Measurements from ENCODE around the gene PNPT1. TPM values are rescaled to one million over a fixed set of nuclear protein-coding genes. Genes with fewer than 3 reads are reported as not detected.
"Not testable (repeated sequence)": the region's sequence is repeated elsewhere in the genome, so short reads cannot be mapped to it uniquely, and the experiment has no call there.

PNPT1 gene
- 10 to 100 TPM; 11.5 to 34.0 TPM for total RNA-seq

DNA sequence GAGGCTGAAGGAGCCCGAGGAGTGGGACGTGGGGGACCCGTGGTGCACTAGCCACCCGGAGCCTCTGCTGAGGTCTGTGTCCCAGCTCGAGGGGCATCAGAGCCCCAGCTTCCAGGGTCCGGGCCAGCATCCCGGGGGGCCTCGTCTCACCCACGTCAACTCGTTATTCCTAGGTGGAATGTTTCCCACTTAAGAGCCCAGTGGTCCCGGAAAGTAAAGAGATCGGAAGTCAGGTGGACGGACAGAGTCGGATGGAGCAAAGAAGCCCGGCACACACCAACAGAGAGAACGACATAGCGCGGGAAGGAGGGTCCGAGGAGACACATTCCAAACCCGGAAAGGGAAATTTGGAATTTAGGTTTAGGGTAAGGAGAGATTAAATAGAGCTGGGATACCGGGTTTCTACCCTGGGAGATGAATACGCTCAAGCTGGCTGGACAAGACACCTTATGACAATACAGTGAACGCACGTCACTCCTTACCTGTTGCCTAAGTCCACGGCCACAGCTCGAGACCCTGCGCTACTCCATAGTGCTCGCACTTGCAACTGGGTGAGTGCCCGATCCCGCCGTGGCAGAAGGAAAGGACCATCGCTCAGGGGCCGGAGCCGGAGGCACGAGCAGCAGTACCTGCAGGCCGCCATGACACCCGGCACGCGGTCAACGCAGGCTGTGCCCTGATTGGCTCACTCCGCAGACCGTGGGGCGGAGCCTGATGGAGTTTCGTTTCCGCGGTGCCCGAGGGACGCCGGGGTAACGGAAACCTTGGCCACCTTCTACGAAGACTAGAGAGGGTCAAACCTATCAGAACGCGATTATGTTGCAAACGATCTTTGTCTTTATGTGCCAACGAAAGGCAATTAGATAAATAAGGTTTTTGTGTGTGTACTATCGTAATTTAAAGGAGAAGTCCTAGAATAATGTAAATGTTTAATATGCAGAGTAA, at the start of gene PNPT1:
TSS of gene PNPT1 (minus strand) at position 664 of the 945 bp plus-strand sequence. CDS start at position 643, 21 bp downstream.
- Histone ChIP-seq H3K36me3 (no peaks in the 10 kb centered on the region), H3K9me3 (no peaks in the 10 kb centered on the region), H3K27me3 (no peaks in the 10 kb centered on the region), H3K4me1 (no peaks in the 10 kb centered on the region), H3K9ac (ENCODE audit: low read depth in 2 of 2, low read length in 2 of 2) (peak within 1 kb of the TSS; percentile 48 to 82), H3K4me3 (peak within 1 kb of the TSS; percentile 70), H3K27ac (no peak within 1 kb of the TSS)
- TF ChIP-seq, protein P1, sequence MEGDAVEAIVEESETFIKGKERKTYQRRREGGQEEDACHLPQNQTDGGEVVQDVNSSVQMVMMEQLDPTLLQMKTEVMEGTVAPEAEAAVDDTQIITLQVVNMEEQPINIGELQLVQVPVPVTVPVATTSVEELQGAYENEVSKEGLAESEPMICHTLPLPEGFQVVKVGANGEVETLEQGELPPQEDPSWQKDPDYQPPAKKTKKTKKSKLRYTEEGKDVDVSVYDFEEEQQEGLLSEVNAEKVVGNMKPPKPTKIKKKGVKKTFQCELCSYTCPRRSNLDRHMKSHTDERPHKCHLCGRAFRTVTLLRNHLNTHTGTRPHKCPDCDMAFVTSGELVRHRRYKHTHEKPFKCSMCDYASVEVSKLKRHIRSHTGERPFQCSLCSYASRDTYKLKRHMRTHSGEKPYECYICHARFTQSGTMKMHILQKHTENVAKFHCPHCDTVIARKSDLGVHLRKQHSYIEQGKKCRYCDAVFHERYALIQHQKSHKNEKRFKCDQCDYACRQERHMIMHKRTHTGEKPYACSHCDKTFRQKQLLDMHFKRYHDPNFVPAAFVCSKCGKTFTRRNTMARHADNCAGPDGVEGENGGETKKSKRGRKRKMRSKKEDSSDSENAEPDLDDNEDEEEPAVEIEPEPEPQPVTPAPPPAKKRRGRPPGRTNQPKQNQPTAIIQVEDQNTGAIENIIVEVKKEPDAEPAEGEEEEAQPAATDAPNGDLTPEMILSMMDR (IDR thresholded peaks at IDR 0.05), result no peak
- peak; percentile 95 for DNase-seq
- intact Hi-C loops (cut with DNase I), result no loop called here

DNA sequence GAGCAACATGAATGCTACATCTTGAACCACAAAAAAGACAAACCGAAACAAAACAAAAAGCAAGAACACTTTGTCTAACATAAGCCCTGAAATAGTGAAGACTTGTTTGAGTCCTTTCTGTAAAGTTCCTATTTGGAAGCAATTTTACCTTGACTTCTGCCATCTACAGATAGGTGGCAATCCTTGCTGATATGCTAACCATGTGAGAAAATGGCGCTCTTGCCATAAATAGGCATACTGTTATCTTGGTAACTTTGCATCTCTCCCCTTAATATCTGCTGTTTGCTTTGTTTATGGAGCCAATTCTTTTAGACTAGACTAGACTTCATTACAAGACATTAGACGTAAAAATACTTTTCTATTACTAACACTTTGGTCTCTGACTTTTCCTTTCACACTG, 49.4 kb upstream of the PNPT1 start:
- no peak for DNase-seq
- H3K4me1 ChIP-seq, result no peaks in the 10 kb centered on the region
- H3K9me3 ChIP-seq, result no peaks in the 10 kb centered on the region
- H3K9ac ChIP-seq (ENCODE audit: low read depth in 2 of 2, low read length in 2 of 2), result no peak overlapping the region
- no peak overlapping the region for H3K4me3 ChIP-seq
- TF ChIP-seq, protein P1 (IDR thresholded peaks at IDR 0.05), result no peak
- no peak overlapping the region for H3K27ac ChIP-seq
- H3K27me3 ChIP-seq, result no peaks in the 10 kb centered on the region
- H3K36me3 ChIP-seq, result no peaks in the 10 kb centered on the region
- intact Hi-C loops (cut with DNase I), result no loop called here

DNA sequence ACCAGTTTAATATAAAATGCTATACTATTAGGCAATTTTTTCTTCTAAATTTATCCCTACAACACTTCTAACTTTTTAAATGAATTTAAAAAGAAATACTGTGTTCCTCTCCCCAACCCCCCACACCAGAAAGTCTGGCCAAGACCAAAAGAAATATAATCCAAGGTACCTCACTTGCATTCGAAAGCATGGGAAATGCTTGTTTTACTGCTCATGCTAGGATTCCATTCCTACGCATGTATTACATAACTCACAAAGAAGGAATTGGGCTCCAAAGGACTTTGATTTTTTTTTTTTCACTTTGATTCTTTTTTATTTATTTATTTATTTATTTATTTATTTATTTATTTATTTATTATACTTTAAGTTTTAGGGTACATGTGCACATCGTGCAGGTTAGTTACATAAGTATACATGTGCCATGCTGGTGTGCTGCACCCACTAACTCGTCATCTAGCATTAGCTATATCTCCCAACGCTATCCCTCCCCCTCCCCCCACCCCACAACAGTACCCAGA, 42.4 kb upstream of the PNPT1 start:
- H3K9me3 ChIP-seq; H3K27ac ChIP-seq; H3K4me1 ChIP-seq; H3K36me3 ChIP-seq; H3K9ac ChIP-seq (ENCODE audit: low read depth in 2 of 2, low read length in 2 of 2); H3K4me3 ChIP-seq; intact Hi-C loops (cut with DNase I); H3K27me3 ChIP-seq; DNase-seq: not testable (repeated sequence)

DNA sequence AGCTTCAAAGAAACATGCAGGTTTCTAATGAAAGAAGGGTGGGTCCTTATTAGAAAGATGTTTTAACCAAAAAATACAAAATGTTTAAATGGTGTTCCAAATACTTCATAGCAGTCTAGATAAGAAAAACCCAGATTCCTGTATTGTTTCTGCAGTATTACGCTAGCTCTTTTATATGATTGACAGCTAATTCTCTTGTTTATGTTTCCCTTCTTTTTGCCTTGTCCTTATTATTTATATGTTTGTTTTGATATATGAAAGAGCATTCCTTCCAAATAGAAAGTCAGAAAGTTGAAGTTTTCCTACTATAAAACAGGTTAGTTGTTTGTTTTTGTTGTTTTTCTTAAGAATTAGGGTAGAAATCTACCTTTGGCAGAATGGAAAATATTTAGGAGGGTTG, 41.1 kb upstream of the PNPT1 start:
- no peak overlapping the region for H3K4me3 ChIP-seq
- TF ChIP-seq, protein P1 (IDR thresholded peaks at IDR 0.05), result no peak
- no peaks in the 10 kb centered on the region for H3K36me3 ChIP-seq
- no peak overlapping the region for H3K27ac ChIP-seq
- no peak for DNase-seq
- no peaks in the 10 kb centered on the region for H3K27me3 ChIP-seq
- H3K4me1 ChIP-seq, result no peaks in the 10 kb centered on the region
- intact Hi-C loops (cut with DNase I), result no loop called here
- H3K9me3 ChIP-seq, result no peaks in the 10 kb centered on the region
- H3K9ac ChIP-seq (ENCODE audit: low read depth in 2 of 2, low read length in 2 of 2), result no peak overlapping the region

DNA sequence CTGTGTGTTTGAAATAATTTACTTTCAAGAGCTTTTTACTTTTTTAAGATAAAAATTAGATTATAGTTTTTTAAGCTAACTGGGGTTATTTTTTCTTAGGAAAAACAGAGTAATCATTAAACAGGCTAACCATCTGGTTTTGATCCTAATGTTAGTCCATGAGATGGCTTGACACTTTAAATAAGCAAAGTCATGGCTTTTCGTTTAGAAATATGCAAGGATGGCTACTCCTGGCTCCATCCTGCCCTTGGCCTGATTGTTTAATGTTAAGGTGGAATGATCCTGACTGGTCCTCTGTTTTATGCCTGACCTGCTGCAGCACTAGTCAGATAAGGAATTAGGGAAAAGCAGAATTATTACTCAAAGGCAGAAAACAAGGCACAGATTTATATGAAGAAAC, 39.7 kb upstream of the PNPT1 start:
- H3K9me3 ChIP-seq, result no peaks in the 10 kb centered on the region
- no peaks in the 10 kb centered on the region for H3K36me3 ChIP-seq
- DNase-seq, result no peak
- intact Hi-C loops (cut with DNase I), result no loop called here
- no peak overlapping the region for H3K27ac ChIP-seq
- no peaks in the 10 kb centered on the region for H3K27me3 ChIP-seq
- H3K4me3 ChIP-seq, result no peak overlapping the region
- H3K4me1 ChIP-seq, result no peaks in the 10 kb centered on the region
- no peak overlapping the region for H3K9ac ChIP-seq (ENCODE audit: low read depth in 2 of 2, low read length in 2 of 2)
- TF ChIP-seq, protein P1 (IDR thresholded peaks at IDR 0.05), result no peak

DNA sequence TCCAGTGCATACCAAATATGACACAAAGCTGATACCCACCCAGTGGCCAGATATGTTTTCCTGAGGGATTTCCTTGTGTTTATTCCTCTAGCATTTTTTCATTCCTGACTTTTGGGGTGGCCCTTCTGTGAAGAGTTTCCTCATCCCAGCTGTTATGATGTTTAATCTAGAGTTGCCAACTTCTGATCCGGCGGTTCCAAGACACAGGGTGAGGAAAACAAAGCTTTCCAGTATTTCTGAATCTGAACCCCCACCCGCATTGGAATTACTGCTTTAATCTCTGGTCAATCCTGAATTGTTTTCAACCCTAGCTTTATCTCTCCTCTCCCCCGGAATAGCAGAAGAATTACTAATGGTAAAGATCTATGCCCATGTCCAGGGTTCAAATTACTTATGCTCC, 39.2 kb upstream of the PNPT1 start:
- DNase-seq, result no peak
- TF ChIP-seq, protein P1 (IDR thresholded peaks at IDR 0.05), result no peak
- Histone ChIP-seq H3K27ac (no peak overlapping the region), H3K36me3 (no peaks in the 10 kb centered on the region), H3K4me1 (no peaks in the 10 kb centered on the region), H3K4me3 (no peak overlapping the region), H3K9me3 (no peaks in the 10 kb centered on the region), H3K9ac (ENCODE audit: low read depth in 2 of 2, low read length in 2 of 2) (no peak overlapping the region), H3K27me3 (no peaks in the 10 kb centered on the region)
- intact Hi-C loops (cut with DNase I), result no loop called here

Measured in colonic mucosa (tissue), 4 donors.